ENCODE measurements around the gene AKAP10.

The AKAP10 gene

DNA sequence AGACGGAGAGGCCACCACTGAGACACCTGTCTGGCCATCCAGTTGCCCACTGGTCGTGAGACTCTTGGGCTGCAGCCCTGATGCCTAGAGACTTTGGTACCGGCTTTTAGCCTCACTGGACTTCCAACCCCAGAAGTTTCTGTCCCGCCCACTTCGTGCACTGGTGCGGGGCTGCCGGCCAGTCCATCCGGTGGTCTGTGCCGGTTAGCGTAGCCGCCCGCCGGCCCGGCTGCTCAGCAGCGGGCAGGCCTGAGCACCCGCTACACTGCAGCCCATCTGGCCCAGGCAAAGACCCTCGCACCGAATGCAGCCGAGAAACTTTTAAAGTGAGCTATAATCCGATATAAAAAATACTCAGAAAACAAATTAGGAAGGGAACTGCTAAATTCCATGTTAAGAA is 30.7 kb downstream of the AKAP10 start:
- H3K4me3 ChIP-seq (replicated peaks; ENCODE audit: low read depth, low read length): no peak overlapping the region
- DNase-seq (ENCODE audit: low read depth): no peak
- TF ChIP-seq, protein P1, sequence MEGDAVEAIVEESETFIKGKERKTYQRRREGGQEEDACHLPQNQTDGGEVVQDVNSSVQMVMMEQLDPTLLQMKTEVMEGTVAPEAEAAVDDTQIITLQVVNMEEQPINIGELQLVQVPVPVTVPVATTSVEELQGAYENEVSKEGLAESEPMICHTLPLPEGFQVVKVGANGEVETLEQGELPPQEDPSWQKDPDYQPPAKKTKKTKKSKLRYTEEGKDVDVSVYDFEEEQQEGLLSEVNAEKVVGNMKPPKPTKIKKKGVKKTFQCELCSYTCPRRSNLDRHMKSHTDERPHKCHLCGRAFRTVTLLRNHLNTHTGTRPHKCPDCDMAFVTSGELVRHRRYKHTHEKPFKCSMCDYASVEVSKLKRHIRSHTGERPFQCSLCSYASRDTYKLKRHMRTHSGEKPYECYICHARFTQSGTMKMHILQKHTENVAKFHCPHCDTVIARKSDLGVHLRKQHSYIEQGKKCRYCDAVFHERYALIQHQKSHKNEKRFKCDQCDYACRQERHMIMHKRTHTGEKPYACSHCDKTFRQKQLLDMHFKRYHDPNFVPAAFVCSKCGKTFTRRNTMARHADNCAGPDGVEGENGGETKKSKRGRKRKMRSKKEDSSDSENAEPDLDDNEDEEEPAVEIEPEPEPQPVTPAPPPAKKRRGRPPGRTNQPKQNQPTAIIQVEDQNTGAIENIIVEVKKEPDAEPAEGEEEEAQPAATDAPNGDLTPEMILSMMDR (IDR thresholded peaks at IDR 0.05; ENCODE audit: low read length, missing control alignments): no peak

- no peak for DNase-seq (ENCODE audit: low read depth)
- TF ChIP-seq, protein P1 (IDR thresholded peaks at IDR 0.05; ENCODE audit: low read length, missing control alignments): no peak
- no peak overlapping the region for H3K4me3 ChIP-seq (replicated peaks; ENCODE audit: low read depth, low read length)
Observed at GRCh38 chr17:19945009-19945626, 32.5 kb downstream of the AKAP10 start.

- DNase-seq (ENCODE audit: low read depth): no peak
- TF ChIP-seq, protein P1 (IDR thresholded peaks at IDR 0.05; ENCODE audit: low read length, missing control alignments): no peak
- H3K4me3 ChIP-seq (replicated peaks; ENCODE audit: low read depth, low read length): no peak overlapping the region
Observed at GRCh38 chr17:19943599-19943998, 34.0 kb downstream of the AKAP10 start.

GRCh38 chr17:19943026-19943425 is 34.6 kb downstream of the AKAP10 start:
- H3K4me3 ChIP-seq (replicated peaks; ENCODE audit: low read depth, low read length): no peak overlapping the region
- no peak for DNase-seq (ENCODE audit: low read depth)
- TF ChIP-seq, protein P1 (IDR thresholded peaks at IDR 0.05; ENCODE audit: low read length, missing control alignments): no peak

DNA sequence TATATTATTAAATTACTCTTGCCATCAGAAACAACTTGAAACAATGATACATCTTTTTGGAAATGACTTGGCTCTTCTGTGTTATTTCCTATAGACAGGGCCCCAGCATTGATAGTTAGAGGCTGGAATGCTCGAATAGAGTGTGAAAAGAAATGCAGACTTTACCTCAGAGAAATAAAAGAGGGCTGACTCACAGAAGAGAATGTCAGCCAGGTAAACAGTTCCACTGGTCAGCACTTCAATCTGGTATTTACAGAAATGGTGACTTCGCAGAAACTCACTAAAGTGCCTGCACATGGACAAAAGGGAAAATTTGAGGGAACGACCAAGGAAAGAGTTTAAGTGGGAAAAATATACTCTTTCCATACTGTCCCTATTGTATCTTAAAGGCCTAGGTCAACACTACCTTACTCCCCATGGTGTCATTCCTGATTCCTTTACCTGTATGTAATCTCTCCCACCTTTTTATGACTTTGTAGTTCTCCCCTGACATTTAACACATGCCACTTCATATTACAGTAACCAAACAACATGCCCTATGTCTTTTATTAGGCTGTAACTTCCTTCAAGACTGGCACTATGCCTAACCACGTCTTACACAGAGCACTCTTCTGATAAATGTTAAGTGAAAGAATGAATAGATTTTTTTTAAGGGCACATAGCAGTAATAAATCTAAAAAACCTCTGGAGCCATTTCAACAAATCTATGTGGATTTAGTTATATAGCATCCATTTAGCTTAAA is 36.7 kb downstream of the AKAP10 start:
- TF ChIP-seq, protein P1 (IDR thresholded peaks at IDR 0.05; ENCODE audit: low read length, missing control alignments): no peak
- DNase-seq (ENCODE audit: low read depth): peak; percentile 64
- H3K4me3 ChIP-seq (replicated peaks; ENCODE audit: low read depth, low read length): no peak overlapping the region

- no peak overlapping the region for H3K4me3 ChIP-seq (replicated peaks; ENCODE audit: low read depth, low read length)
- TF ChIP-seq, protein P1 (IDR thresholded peaks at IDR 0.05; ENCODE audit: low read length, missing control alignments): no peak
- no peak for DNase-seq (ENCODE audit: low read depth)
Observed at GRCh38 chr17:19939993-19940721, 37.5 kb downstream of the AKAP10 start.

Measured in fibroblast of pulmonary artery (primary cell).